AG04449 (cell line): ENCODE measurements around the gene GHRH.

ENCODE experiments used
- CTCF ChIA-PET: fragments of 350-600 bp; formaldehyde crosslinking; extraction: SDS; loops from one replicate; lab custom pipeline; 2021; ENCODE audit warnings: antibody characterized with exemption; lab: Yijun Ruan, JAX
- POLR2A ChIA-PET: fragments of 400-600, 350-600 bp; formaldehyde crosslinking; extraction: SDS; loops from one replicate; lab custom pipeline; 2020; ENCODE audit warnings: antibody characterized with exemption, inconsistent platforms; lab: Yijun Ruan, JAX
- DNase-seq: peaks from one replicate; pipeline ENCODE4 v3.0.0-alpha.2; 2010; ENCODE audit warnings: low read depth, low spot score
- H3K4me3 ChIP-seq: 2 replicates; pipeline ENCODE4 v1.5.1; 2011; ENCODE audit warnings: low read depth, mild to moderate bottlenecking, control low read depth, low read length
- TF ChIP-seq, protein P1 (sequence below): IDR thresholded peaks from one replicate; pipeline ENCODE4 v1.5.1; 2011; ENCODE audit warnings: mild to moderate bottlenecking, moderate library complexity, low read length, control low read depth, inconsistent platforms; ENCODE audit not compliant: insufficient read depth; ENCODE audit errors: missing control alignments

The GHRH gene

GRCh38 chr20:37273988-37274387 lies 12.4 kb upstream of the GHRH start:
- ChIA-PET CTCF (interaction anchor here (1.0 to 17.6 kb wide), 3 partner anchors 8 to 256 kb away, joined by 3 to 326 read pairs (median 283); partner anchors contain the start of gene BLCAP), POLR2A (no interaction called here)
- TF ChIP-seq, protein P1, sequence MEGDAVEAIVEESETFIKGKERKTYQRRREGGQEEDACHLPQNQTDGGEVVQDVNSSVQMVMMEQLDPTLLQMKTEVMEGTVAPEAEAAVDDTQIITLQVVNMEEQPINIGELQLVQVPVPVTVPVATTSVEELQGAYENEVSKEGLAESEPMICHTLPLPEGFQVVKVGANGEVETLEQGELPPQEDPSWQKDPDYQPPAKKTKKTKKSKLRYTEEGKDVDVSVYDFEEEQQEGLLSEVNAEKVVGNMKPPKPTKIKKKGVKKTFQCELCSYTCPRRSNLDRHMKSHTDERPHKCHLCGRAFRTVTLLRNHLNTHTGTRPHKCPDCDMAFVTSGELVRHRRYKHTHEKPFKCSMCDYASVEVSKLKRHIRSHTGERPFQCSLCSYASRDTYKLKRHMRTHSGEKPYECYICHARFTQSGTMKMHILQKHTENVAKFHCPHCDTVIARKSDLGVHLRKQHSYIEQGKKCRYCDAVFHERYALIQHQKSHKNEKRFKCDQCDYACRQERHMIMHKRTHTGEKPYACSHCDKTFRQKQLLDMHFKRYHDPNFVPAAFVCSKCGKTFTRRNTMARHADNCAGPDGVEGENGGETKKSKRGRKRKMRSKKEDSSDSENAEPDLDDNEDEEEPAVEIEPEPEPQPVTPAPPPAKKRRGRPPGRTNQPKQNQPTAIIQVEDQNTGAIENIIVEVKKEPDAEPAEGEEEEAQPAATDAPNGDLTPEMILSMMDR, result no peak

DNA sequence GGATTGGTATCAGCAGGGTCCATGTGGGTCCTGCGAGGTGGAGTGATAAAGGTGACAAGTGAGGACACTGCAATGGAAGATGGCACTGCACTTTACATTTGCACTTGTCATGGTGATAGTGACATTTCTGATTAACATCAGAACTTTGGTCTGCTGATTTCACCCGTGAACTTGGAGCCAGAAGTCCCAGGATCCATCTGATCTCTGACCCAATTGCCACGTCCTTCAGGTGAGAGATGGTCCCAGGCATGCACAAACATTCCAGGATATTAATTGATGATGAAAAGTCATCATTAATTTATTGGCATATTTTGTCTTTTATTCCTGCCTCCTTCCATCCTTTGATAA lies 9.8 kb upstream of the GHRH start:
- H3K4me3 ChIP-seq, result no peak overlapping the region
- DNase-seq, result no peak
- ChIA-PET POLR2A (interaction anchor here (0.9 kb wide), 1 partner anchor 11 kb away, joined by 3 read pairs; no protein-coding TSS in a partner anchor), CTCF (interaction anchor here (1.3 to 11.2 kb wide), 11 partner anchors 7 to 277 kb away, joined by 3 to 283 read pairs (median 33); partner anchors contain the start of gene BLCAP)
- TF ChIP-seq, protein P1, result no peak

More at GRCh38 chr20:37273988-37274387, 12.4 kb upstream of the GHRH start:
- no peak overlapping the region for H3K4me3 ChIP-seq
- DNase-seq, result no peak

DNA sequence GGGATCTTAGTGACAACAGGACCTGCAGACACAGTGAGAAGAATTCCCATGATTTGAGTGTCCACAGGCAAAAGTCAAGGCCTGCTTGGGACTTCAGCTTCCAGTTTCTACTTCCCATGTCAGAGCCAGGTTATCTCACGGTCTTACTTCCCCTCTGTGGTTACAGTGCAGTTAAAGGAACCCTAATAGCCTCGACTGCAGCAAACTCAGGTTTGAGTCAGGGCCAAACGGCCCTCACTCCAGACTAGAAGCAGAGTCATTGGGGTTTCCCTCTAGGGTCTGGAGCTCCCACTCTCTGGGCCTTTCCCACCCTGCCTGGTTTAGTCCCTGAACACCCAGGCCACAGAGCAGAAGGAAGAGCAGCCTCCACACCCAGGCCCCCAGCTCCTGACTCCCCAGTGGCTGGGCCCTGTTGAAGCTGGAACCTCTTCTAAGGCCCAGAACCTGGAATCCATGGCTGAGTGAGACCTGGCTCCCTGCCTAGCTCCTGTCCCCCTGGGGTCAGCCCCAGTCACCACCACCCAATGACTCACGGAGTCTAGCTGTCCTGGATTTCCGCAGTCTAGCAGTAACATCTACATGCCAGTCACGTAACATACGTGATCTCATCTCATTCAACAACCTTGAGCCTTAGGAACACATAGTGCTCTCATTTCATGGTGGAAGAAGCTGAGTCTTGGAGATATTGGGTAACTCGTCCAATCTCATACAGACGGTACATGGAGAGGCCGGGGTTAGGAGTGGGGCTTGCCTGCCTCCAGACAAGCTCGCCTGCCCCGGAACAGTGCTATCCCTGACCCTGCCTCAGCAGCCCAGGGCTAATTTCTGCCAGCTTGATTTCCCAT lies 9.2 kb upstream of the GHRH start:
- TF ChIP-seq, protein P1, result no peak
- ChIA-PET POLR2A (interaction anchor here (0.9 kb wide), 1 partner anchor 12 kb away, joined by 3 read pairs; no protein-coding TSS in a partner anchor), CTCF (interaction anchor here (0.9 to 11.2 kb wide), 24 partner anchors 8 to 277 kb away, joined by 3 to 283 read pairs (median 7); partner anchors contain the start of genes BLCAP and SRC)
- no peak overlapping the region for H3K4me3 ChIP-seq
- no peak for DNase-seq

- DNase-seq, result no peak
- ChIA-PET CTCF (interaction anchor here (1.0 to 11.2 kb wide), 14 partner anchors 8 to 277 kb away, joined by 3 to 283 read pairs (median 28); partner anchors contain the start of gene BLCAP), POLR2A (no interaction called here)
- TF ChIP-seq, protein P1, result no peak
- no peak overlapping the region for H3K4me3 ChIP-seq
Measured at GRCh38 chr20:37267667-37268313, 6.2 kb upstream of the GHRH start.

GRCh38 chr20:37266940-37267666 lies 5.5 kb upstream of the GHRH start:
- POLR2A ChIA-PET, result no interaction called here
- CTCF ChIA-PET, result interaction anchor here (1.2 to 11.2 kb wide), 13 partner anchors 8 to 277 kb away, joined by 3 to 283 read pairs (median 21); partner anchors contain the start of gene BLCAP
- TF ChIP-seq, protein P1, result no peak
- DNase-seq, result no peak
- no peak overlapping the region for H3K4me3 ChIP-seq
